Measurements from ENCODE around the gene CFAP210. TPM values are rescaled to one million over a fixed set of nuclear protein-coding genes. Genes with fewer than 3 reads are reported as not detected.
"Not testable (repeated sequence)": the region's sequence is repeated elsewhere in the genome, so short reads cannot be mapped to it uniquely, and the experiment has no call there.

CFAP210 gene
- total RNA-seq, 1 donor from 2014 or later = 0.49 TPM

DNA sequence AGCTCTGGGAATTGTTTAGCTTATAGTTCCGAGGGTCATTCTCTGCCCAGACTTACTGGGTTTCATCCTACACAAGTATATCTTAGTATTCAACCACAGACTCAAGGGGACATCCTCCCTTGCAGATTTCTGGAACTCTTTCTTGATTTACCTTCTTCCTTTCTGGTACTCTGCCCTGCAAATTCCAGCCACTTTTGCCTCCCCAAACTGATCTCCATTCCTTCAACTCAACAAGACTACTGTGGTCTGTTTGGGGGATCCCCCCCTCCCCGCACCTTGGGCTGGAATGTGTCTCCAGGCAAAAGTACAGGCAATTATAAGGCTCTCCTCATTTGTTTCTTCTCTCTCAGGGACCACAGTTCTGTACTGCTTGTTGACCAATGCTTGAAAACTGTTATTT lies 13.4 kb upstream of the CFAP210 start:
- no peaks in the 10 kb centered on the region for H3K9me3 ChIP-seq
- H3K27me3 ChIP-seq = no peaks in the 10 kb centered on the region
- DNase-seq (ENCODE audit: extremely low spot score in 2 of 2) = no peak
- H3K27ac ChIP-seq = no peak overlapping the region
- H3K4me1 ChIP-seq = peaks cover 19% of the 10 kb centered on the region
- TF ChIP-seq POLR2AphosphoS5 (IDR thresholded peaks at IDR 0.05; ENCODE audit: insufficient read depth in 1 of 2, low read depth in 1 of 2) = no peak
- TF ChIP-seq POLR2A (IDR thresholded peaks at IDR 0.05) = no peak
- TF ChIP-seq, protein P1, sequence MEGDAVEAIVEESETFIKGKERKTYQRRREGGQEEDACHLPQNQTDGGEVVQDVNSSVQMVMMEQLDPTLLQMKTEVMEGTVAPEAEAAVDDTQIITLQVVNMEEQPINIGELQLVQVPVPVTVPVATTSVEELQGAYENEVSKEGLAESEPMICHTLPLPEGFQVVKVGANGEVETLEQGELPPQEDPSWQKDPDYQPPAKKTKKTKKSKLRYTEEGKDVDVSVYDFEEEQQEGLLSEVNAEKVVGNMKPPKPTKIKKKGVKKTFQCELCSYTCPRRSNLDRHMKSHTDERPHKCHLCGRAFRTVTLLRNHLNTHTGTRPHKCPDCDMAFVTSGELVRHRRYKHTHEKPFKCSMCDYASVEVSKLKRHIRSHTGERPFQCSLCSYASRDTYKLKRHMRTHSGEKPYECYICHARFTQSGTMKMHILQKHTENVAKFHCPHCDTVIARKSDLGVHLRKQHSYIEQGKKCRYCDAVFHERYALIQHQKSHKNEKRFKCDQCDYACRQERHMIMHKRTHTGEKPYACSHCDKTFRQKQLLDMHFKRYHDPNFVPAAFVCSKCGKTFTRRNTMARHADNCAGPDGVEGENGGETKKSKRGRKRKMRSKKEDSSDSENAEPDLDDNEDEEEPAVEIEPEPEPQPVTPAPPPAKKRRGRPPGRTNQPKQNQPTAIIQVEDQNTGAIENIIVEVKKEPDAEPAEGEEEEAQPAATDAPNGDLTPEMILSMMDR (IDR thresholded peaks at IDR 0.05) = no peak
- H3K4me3 ChIP-seq = no peak overlapping the region
- no peaks in the 10 kb centered on the region for H3K36me3 ChIP-seq
- intact Hi-C loops (cut with DNase I) = no loop called here

DNA sequence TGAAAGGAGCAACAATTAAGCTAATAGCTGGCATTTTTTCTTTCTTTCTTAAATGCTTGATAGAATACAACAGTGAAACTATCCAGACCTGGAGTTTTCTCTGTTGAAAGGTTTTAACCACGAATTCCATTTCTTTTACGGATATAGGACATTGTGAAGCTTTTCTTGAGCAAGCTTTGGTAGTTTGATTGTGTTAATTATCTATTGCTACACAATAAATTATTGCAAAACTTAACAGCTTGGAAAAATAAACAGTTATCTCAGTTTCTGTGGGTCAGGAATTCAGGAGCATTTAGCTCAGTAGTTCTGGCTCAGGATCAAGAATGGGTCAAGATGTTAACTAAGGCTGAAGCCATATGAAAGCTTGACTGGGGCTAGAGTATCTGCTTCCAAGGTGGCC lies 11.7 kb upstream of the CFAP210 start:
- no peaks in the 10 kb centered on the region for H3K27me3 ChIP-seq
- TF ChIP-seq POLR2A (IDR thresholded peaks at IDR 0.05) (no peak), POLR2AphosphoS5 (IDR thresholded peaks at IDR 0.05; ENCODE audit: insufficient read depth in 1 of 2, low read depth in 1 of 2) (peak in 1 of 2 donors; percentile 37)
- TF ChIP-seq, protein P1 (IDR thresholded peaks at IDR 0.05) = no peak
- no peak overlapping the region for H3K4me3 ChIP-seq
- no peak for DNase-seq (ENCODE audit: extremely low spot score in 2 of 2)
- no peaks in the 10 kb centered on the region for H3K36me3 ChIP-seq
- H3K4me1 ChIP-seq = peaks cover 19% of the 10 kb centered on the region
- peak overlapping the region; percentile 20 for H3K27ac ChIP-seq
- no peaks in the 10 kb centered on the region for H3K9me3 ChIP-seq
- intact Hi-C loops (cut with DNase I) = no loop called here

DNA sequence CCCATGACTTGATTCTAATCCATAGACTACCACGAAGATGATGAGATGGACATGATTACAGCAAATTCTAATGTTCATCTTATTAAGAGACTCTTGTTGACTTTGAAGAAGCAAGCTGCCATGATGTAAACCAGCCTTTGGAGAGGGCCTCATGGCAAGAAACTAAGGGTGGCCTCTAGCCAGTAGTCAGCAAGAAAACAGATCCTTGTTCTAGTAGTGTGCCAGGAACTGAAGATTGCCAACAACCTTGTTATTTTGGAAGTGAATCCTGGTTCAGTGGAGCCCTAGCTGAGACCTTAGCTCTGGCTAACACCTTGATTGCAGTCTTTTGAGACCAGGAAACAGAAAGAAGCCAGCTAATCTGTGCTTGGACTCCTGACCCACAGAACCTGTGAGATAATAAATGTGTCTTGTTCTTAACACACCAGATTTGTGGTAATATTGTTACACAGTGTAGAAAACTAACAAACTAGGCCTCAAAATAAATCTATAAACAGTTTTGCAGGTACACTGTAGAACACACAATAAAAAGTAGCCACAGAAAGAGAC lies 10.0 kb upstream of the CFAP210 start:
- peak overlapping the region; percentile 40 for H3K27ac ChIP-seq
- intact Hi-C loops (cut with DNase I) = no loop called here

DNA sequence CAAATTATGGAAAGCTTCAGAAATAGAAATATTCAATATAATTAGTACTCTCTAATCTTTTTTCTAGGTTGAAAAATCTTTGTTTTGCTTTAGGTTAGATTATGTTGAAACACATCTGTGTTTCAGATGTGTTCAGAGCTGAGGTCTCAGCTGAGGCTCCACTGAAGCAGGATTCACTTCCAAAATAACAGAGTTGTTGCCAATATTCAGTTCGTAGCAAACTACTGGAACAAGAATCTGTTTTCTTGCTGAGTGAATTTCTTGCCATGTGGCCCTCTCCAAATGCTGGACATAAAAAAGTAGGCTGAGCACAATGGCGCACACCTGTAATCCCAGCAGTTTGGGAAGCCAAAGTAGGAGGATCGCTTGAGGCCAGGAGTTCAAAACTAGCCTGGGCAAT lies 8.8 kb upstream of the CFAP210 start:
- peak overlapping the region; percentile 40 for H3K27ac ChIP-seq
- no peak for DNase-seq (ENCODE audit: extremely low spot score in 2 of 2)
- H3K4me3 ChIP-seq = no peak overlapping the region
- no peaks in the 10 kb centered on the region for H3K27me3 ChIP-seq
- no peaks in the 10 kb centered on the region for H3K9me3 ChIP-seq
- intact Hi-C loops (cut with DNase I) = no loop called here
- TF ChIP-seq POLR2AphosphoS5 (IDR thresholded peaks at IDR 0.05; ENCODE audit: insufficient read depth in 1 of 2, low read depth in 1 of 2) (no peak), POLR2A (IDR thresholded peaks at IDR 0.05) (no peak)
- TF ChIP-seq, protein P1 (IDR thresholded peaks at IDR 0.05) = no peak
- H3K4me1 ChIP-seq = peaks cover 19% of the 10 kb centered on the region
- H3K36me3 ChIP-seq = peaks cover 0 to 4% of the 10 kb centered on the region in 2 donors

More for the DNA sequence above, 10.0 kb upstream of the CFAP210 start:
- H3K4me3 ChIP-seq = no peak overlapping the region
- DNase-seq (ENCODE audit: extremely low spot score in 2 of 2) = no peak
- peaks cover 19% of the 10 kb centered on the region for H3K4me1 ChIP-seq
- no peaks in the 10 kb centered on the region for H3K9me3 ChIP-seq
- no peak for TF ChIP-seq POLR2AphosphoS5 (IDR thresholded peaks at IDR 0.05; ENCODE audit: insufficient read depth in 1 of 2, low read depth in 1 of 2)
- TF ChIP-seq, protein P1 (IDR thresholded peaks at IDR 0.05) = no peak
- no peak for TF ChIP-seq POLR2A (IDR thresholded peaks at IDR 0.05)
- no peaks in the 10 kb centered on the region for H3K27me3 ChIP-seq
- no peaks in the 10 kb centered on the region for H3K36me3 ChIP-seq

DNA sequence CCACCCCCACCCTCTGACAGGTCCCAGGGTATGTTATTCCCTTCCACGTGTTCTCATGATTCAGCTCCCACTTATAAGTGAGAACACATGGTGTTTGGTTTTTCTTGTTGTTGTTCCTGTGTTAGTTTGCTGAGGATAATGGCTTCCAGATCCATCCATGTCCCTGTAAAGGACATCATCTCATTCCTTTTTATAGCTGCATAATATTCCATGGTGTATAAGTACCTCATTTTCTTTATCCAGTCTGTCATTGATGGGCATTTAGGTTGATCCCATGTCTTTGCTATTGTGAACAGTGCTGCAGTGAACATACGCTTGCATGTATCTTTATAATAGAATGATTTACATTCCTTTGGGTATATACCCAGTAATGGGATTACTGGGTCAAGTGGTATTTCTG lies 5.0 kb upstream of the CFAP210 start:
- H3K4me1 ChIP-seq = peaks cover 23% of the 10 kb centered on the region
- H3K27me3 ChIP-seq; H3K4me3 ChIP-seq; H3K36me3 ChIP-seq; H3K27ac ChIP-seq; H3K9me3 ChIP-seq; DNase-seq (ENCODE audit: extremely low spot score in 2 of 2); intact Hi-C loops (cut with DNase I): not testable (repeated sequence)
